H1 (cell line): ENCODE data around the gene MAGI1. TPM values are rescaled to one million over a fixed set of nuclear protein-coding genes. Genes with fewer than 3 reads are reported as not detected.

ENCODE experiments used
- CTCF ChIA-PET: fragments of 300-600 bp; sonication (Branson Sonifier 250); formaldehyde crosslinking; loops from one replicate; lab custom pipeline; 2021; ENCODE audit not compliant: partially characterized antibody; lab: Charles Lee
- POLR2A ChIA-PET: fragments of 300-600 bp; sonication (Branson Sonifier 250); formaldehyde crosslinking; loops from one replicate; lab custom pipeline; 2021; ENCODE audit warnings: inconsistent platforms; ENCODE audit not compliant: partially characterized antibody; lab: Charles Lee
- DNase-seq, 2 experiments: peaks; one replicate each; pipeline versions ENCODE4 v3.0.0 to v3.0.0-alpha.2; 2010 to 2022; ENCODE audit warnings: low spot score in 2 of 2, low read depth in 1 of 2, mixed read lengths in 1 of 2
- FAIRE-seq: peaks from 2 replicates; lab custom pipeline; 2011; peaks lifted over from hg19 to GRCh38; lab: Jason Lieb, UNC
- H2AFZ ChIP-seq: 2 replicates; pipeline ENCODE4 v1.8.1; 2012; ENCODE audit warnings: low read length, inconsistent platforms
- H2AK5ac ChIP-seq: 2 replicates; pipeline ENCODE4 v1.6.1; 2013; ENCODE audit warnings: low read depth, low read length
- H2BK120ac ChIP-seq: replicated peaks from 2 replicates; pipeline ENCODE3; 2013; ENCODE audit warnings: low read depth, low read length, inconsistent platforms
- H2BK12ac ChIP-seq: 2 replicates; pipeline ENCODE4 v1.6.1; 2013; ENCODE audit warnings: low read depth, low read length
- H2BK15ac ChIP-seq: 2 replicates; pipeline ENCODE4 v1.6.1; 2013; ENCODE audit warnings: low read length
- H2BK20ac ChIP-seq: 2 replicates; pipeline ENCODE4 v1.6.1; 2013; ENCODE audit warnings: low read length
- H2BK5ac ChIP-seq: 2 replicates; pipeline ENCODE4 v1.6.1; 2013; ENCODE audit warnings: low read depth, low read length
- H3K14ac ChIP-seq: 2 replicates; pipeline ENCODE4 v1.6.1; 2013; ENCODE audit warnings: inconsistent platforms; ENCODE audit not compliant: insufficient read length
- H3K18ac ChIP-seq: 2 replicates; pipeline ENCODE4 v1.6.1; 2013; ENCODE audit warnings: low read length; ENCODE audit errors: extremely low read depth
- H3K23ac ChIP-seq: 2 replicates; pipeline ENCODE4 v1.6.1; 2013; ENCODE audit warnings: inconsistent platforms; ENCODE audit not compliant: insufficient read length
- H3K23me2 ChIP-seq: 2 replicates; pipeline ENCODE4 v1.6.1; 2013; ENCODE audit warnings: low read depth, low read length
- H3K27ac ChIP-seq: 2 replicates; pipeline ENCODE4 v1.6.1; 2011; ENCODE audit warnings: low read depth, low read length, inconsistent platforms
- H3K27me3 ChIP-seq, 4 experiments: replicated peaks in 1 of 4; 1 replicate in 1 of 4; 2 replicates in 3 of 4; pipeline versions ENCODE4 v1.6.1 to v1.8.1; 2011 to 2013; ENCODE audit warnings: low read length in 3 of 4, mild to moderate bottlenecking in 3 of 4, inconsistent platforms in 2 of 4, mixed read lengths in 2 of 4, moderate library complexity in 1 of 4; ENCODE audit not compliant: control insufficient read depth in 3 of 4, insufficient read depth in 3 of 4; ENCODE audit errors: extremely low read depth in 1 of 4
- H3K36me3 ChIP-seq, 4 experiments: 2 replicates each; pipeline versions ENCODE4 v1.6.1 to v1.8.1; 2011 to 2013; ENCODE audit warnings: mild to moderate bottlenecking in 4 of 4, low read length in 3 of 4, moderate library complexity in 2 of 4, control low read depth in 1 of 4, inconsistent platforms in 1 of 4; ENCODE audit not compliant: insufficient read depth in 4 of 4, control insufficient read depth in 2 of 4
- H3K4ac ChIP-seq: replicated peaks from 2 replicates; pipeline ENCODE3; 2013; ENCODE audit warnings: low read length, low read depth, mixed read lengths, inconsistent platforms; ENCODE audit not compliant: insufficient read length
- H3K4me1 ChIP-seq, 4 experiments: replicated peaks in 1 of 4; 1 replicate in 1 of 4; 2 replicates in 3 of 4; pipeline versions ENCODE4 v1.6.1 to v1.8.1; 2011 to 2013; ENCODE audit warnings: low read length in 3 of 4, inconsistent platforms in 2 of 4, mixed read lengths in 1 of 4; ENCODE audit not compliant: insufficient read depth in 4 of 4, control insufficient read depth in 3 of 4
- H3K4me2 ChIP-seq, 2 experiments: 2 replicates each; pipeline versions ENCODE4 v1.6.1 to v1.8.1; 2011 to 2013; ENCODE audit warnings: low read depth in 2 of 2, low read length in 2 of 2, control low read depth in 1 of 2, inconsistent platforms in 1 of 2, mild to moderate bottlenecking in 1 of 2; ENCODE audit not compliant: insufficient read depth in 1 of 2
- H3K4me3 ChIP-seq, 4 experiments: fragments of 200-600, 300-600 bp in 1 of 4; sonication (generic), shearing (Covaris generic), sonication (Bioruptor Twin) in 1 of 4; 2 replicates each; pipeline versions ENCODE4 v1.5.1 to v1.8.1; 2011 to 2016; ENCODE audit warnings: low read length in 4 of 4, low read depth in 3 of 4, control low read depth in 2 of 4, inconsistent platforms in 2 of 4, mild to moderate bottlenecking in 2 of 4, mixed read lengths in 1 of 4, moderate library complexity in 1 of 4; ENCODE audit not compliant: insufficient read depth in 2 of 4; ENCODE audit errors: extremely low read depth in 1 of 4
- H3K56ac ChIP-seq: replicated peaks from 2 replicates; pipeline ENCODE3; 2013; ENCODE audit warnings: low read depth, mild to moderate bottlenecking, mixed read lengths, low read length, inconsistent platforms; ENCODE audit not compliant: insufficient read length
- H3K79me1 ChIP-seq: 2 replicates; pipeline ENCODE4 v1.6.1; 2013; ENCODE audit warnings: low read depth, low read length, control low read depth
- H3K79me2 ChIP-seq, 2 experiments: 2 replicates each; pipeline versions ENCODE4 v1.6.1 to v1.8.1; 2012 to 2013; ENCODE audit warnings: low read length in 2 of 2, mild to moderate bottlenecking in 2 of 2, inconsistent platforms in 1 of 2; ENCODE audit not compliant: insufficient read depth in 2 of 2, control insufficient read depth in 1 of 2
- H3K9ac ChIP-seq, 4 experiments: replicated peaks in 1 of 4; 1 replicate in 1 of 4; 2 replicates in 3 of 4; pipeline versions ENCODE4 v1.6.1 to v1.8.1; 2011 to 2013; ENCODE audit warnings: low read depth in 3 of 4, low read length in 3 of 4, control low read depth in 2 of 4, mild to moderate bottlenecking in 2 of 4, moderate library complexity in 2 of 4, inconsistent platforms in 1 of 4; ENCODE audit errors: extremely low read depth in 1 of 4
- H3K9me3 ChIP-seq, 2 experiments: 2 replicates each; pipeline versions ENCODE4 v1.6.1 to v1.8.1; 2012 to 2013; ENCODE audit warnings: mild to moderate bottlenecking in 2 of 2, moderate library complexity in 2 of 2, control low read depth in 1 of 2, inconsistent platforms in 1 of 2, low read depth in 1 of 2, low read length in 1 of 2, mixed read lengths in 1 of 2; ENCODE audit not compliant: insufficient read depth in 2 of 2
- H4K20me1 ChIP-seq, 2 experiments: replicated peaks in 1 of 2; 2 replicates each; pipeline versions ENCODE3 to v1.8.1; 2011 to 2013; ENCODE audit warnings: inconsistent platforms in 2 of 2, low read length in 2 of 2, mild to moderate bottlenecking in 1 of 2; ENCODE audit not compliant: insufficient read depth in 2 of 2, control insufficient read depth in 1 of 2
- H4K5ac ChIP-seq: 2 replicates; pipeline ENCODE4 v1.6.1; 2013; ENCODE audit warnings: low read length, low read depth, mixed read lengths, inconsistent platforms; ENCODE audit not compliant: insufficient read length
- H4K8ac ChIP-seq: 2 replicates; pipeline ENCODE4 v1.8.0; 2013; ENCODE audit warnings: mild to moderate bottlenecking, moderate library complexity, low read length, inconsistent platforms; ENCODE audit not compliant: insufficient read depth; ENCODE audit errors: extremely low read depth
- H4K91ac ChIP-seq: replicated peaks from 2 replicates; pipeline ENCODE3; 2013; ENCODE audit warnings: low read length, mixed read lengths, inconsistent platforms; ENCODE audit not compliant: insufficient read length
- BRCA1 ChIP-seq: IDR thresholded peaks from 2 replicates; pipeline ENCODE4 v1.6.1; 2012; ENCODE audit warnings: low read depth, low read length, improper control_type of control experiment
- CBX5 ChIP-seq: fragments of 300-800, 300-1000 bp; sonication (generic); IDR thresholded peaks from 2 replicates; pipeline ENCODE4 v1.7.1; 2016; ENCODE audit warnings: antibody characterized with exemption, low read length, low read depth
- FOSL1 ChIP-seq: IDR thresholded peaks from 2 replicates; pipeline ENCODE4 v1.6.1; 2011; ENCODE audit warnings: mild to moderate bottlenecking, low read depth, low read length, moderate library complexity; ENCODE audit not compliant: insufficient read depth
- GABPA ChIP-seq: IDR thresholded peaks from 2 replicates; pipeline ENCODE4 v1.6.1; 2011; ENCODE audit warnings: mild to moderate bottlenecking, low read length, moderate library complexity, borderline replicate concordance; ENCODE audit not compliant: insufficient read depth
- PHF8 ChIP-seq: fragments of 200-600 bp; sonication (generic); conservative IDR thresholded peaks from 2 replicates; pipeline ENCODE4 v1.7.1; 2012; ENCODE audit warnings: low read depth, mild to moderate bottlenecking, inconsistent platforms, low read length, moderate library complexity
- WGBS, 2 experiments: shearing (Covaris generic) in 1 of 2; methylation state at CpG; one replicate each; pipeline versions ENCODE4 v1.1.6 to v1.1.7; 2013 to 2015; ENCODE audit warnings: low lambda C conversion rate in 2 of 2, mixed read lengths in 2 of 2, inconsistent platforms in 1 of 2, low coverage in 1 of 2, missing lambda C conversion rate in 1 of 2; ENCODE audit not compliant: insufficient replicate concordance in 2 of 2, insufficient coverage in 1 of 2, insufficient read length in 1 of 2; ENCODE audit errors: extremely low coverage in 1 of 2, missing lambda C conversion rate in 1 of 2; 5-methylcytosine and 5-hydroxymethylcytosine counted together
- polyA plus RNA-seq, 7 experiments: library from polyadenylated mRNA; depleted of rRNA in 3 of 7; stranded (reverse) in 5 of 7; unstranded in 2 of 7; fragments of >200 nt in 5 of 7; fragments of 200-250 nt in 2 of 7; gene quantifications; 1 replicate in 5 of 7; 2 replicates in 1 of 7; 4 replicates in 1 of 7; pipeline versions ENCODE4 v1.2.1 to v1.2.3, GENCODE V29; 2011 to 2013; ENCODE audit warnings: missing spikeins in 2 of 7, mixed read lengths in 2 of 7
- total RNA-seq: library from RNA; stranded (reverse); fragmentation: NEBNext Ultra II Directional; extraction: Animal tissue kit (Norgen Biotek cat#: 25700); gene quantifications from 2 replicates; pipeline ENCODE4 v1.2.1, GENCODE V29; 2021
- TF ChIP-seq, protein P1 (sequence below): IDR thresholded peaks from 2 replicates; pipeline ENCODE4 v1.6.1; 2011; ENCODE audit warnings: low read length, improper control_type of control experiment

MAGI1 gene
- total and polyA plus RNA-seq, 2 of the 8 experiments (the other 6 are each of a cell fraction or from before 2014, with no cell fraction given): 19.8 to 78.0 TPM

DNA sequence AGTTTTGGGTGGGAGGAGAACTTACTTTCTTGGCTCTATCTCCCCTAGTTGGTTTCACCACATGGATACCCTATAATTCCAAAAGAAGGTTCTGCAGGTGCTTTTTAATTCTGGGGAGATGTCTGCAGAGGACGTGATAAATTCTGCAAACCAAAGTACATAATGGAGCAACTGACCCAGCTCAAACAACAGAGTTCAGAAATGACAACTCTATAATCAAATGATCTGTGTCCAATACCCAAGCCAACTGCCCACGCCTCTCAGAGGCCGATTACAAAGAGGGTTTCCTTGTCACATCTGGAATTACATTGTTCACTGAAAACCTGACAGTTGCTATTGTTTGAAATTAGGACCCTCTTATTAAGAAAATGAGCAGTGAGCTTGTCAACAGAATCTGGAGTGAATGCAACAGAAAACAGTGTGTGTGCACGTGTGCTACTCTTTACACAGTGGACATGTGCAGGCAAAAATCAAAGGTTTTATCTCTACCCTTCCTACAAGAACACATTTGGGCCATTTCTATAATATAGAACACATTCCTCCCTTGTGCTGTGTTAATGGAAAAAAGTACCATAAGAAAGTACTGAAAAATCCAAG, 593.0 kb downstream of the MAGI1 start:
- no peak for FAIRE-seq
- no peak overlapping the region for H2AK5ac ChIP-seq
- H3K18ac ChIP-seq: no peak overlapping the region
- no peak overlapping the region for H3K23ac ChIP-seq
- H3K56ac ChIP-seq: no peak overlapping the region
- no peak overlapping the region for H3K27ac ChIP-seq
- WGBS, 2 experiments: 91% methylated on average over 4 of the region's 4 CpGs; no CpG with 5 or more reads in 1 of the 2 experiments
- H3K9me3 ChIP-seq: no peaks in the 10 kb centered on the region
- H2BK5ac ChIP-seq: no peak overlapping the region
- TF ChIP-seq BRCA1 (no peak), FOSL1 (no peak), PHF8 (no peak), CBX5 (no peak), GABPA (no peak)
- TF ChIP-seq, protein P1, sequence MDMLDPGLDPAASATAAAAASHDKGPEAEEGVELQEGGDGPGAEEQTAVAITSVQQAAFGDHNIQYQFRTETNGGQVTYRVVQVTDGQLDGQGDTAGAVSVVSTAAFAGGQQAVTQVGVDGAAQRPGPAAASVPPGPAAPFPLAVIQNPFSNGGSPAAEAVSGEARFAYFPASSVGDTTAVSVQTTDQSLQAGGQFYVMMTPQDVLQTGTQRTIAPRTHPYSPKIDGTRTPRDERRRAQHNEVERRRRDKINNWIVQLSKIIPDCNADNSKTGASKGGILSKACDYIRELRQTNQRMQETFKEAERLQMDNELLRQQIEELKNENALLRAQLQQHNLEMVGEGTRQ: no peak
- TF ChIP-seq, all 59 proteins: peak for 0
- H2BK120ac ChIP-seq: no peak overlapping the region
- no peak overlapping the region for H3K14ac ChIP-seq
- no peak for DNase-seq
- H4K91ac ChIP-seq: no peak overlapping the region
- H3K23me2 ChIP-seq: no peaks in the 10 kb centered on the region
- POLR2A ChIA-PET: interaction anchor here (1.0 kb wide), 1 partner anchor 13 kb away, joined by 3 read pairs; no protein-coding TSS in a partner anchor
- no peak overlapping the region for H2AFZ ChIP-seq
- H4K20me1 ChIP-seq: peaks cover 0 to 2% of the 10 kb centered on the region in 2 experiments
- no peak overlapping the region for H3K4me2 ChIP-seq
- H3K4ac ChIP-seq: no peak overlapping the region
- CTCF ChIA-PET: interaction anchor here (1.0 to 1.2 kb wide), 2 partner anchors 8 to 20 kb away, joined by 3 read pairs; no protein-coding TSS in a partner anchor
- H3K79me1 ChIP-seq: no peaks in the 10 kb centered on the region
- H4K8ac ChIP-seq: no peak overlapping the region
- H3K4me1 ChIP-seq: peaks cover 0 to 4% (median 3%) of the 10 kb centered on the region in 4 experiments; a peak in 3 of 7 replicates
- H4K5ac ChIP-seq: no peak overlapping the region
- no peak overlapping the region for H2BK15ac ChIP-seq
- peaks cover 0 to 18% (median under 1%) of the 10 kb centered on the region in 4 experiments; a peak in 3 of 8 replicates for H3K36me3 ChIP-seq
- H2BK12ac ChIP-seq: no peak overlapping the region
- no peak overlapping the region for H2BK20ac ChIP-seq
- H3K4me3 ChIP-seq: no peak overlapping the region
- no peaks in the 10 kb centered on the region for H3K27me3 ChIP-seq
- no peaks in the 10 kb centered on the region for H3K79me2 ChIP-seq
- H3K9ac ChIP-seq: no peak overlapping the region
